ENCODE measurements around the gene ACAT2.
"Not testable (repeated sequence)": the region's sequence is repeated elsewhere in the genome, so short reads cannot be mapped to it uniquely, and the experiment has no call there.

Gene ACAT2

GRCh38 chr6:159777240-159777904 lies 15.5 kb downstream of the ACAT2 start:
- H3K27ac Mint-ChIP-seq: peak overlapping the region; percentile 57
- no peaks in the 10 kb centered on the region for H3K9me3 Mint-ChIP-seq
- no peak for DNase-seq
- H3K4me3 Mint-ChIP-seq: no peak overlapping the region
- no peaks in the 10 kb centered on the region for H3K27me3 Mint-ChIP-seq
- H3K4me1 Mint-ChIP-seq (ENCODE audit: low read depth): peaks cover 11% of the 10 kb centered on the region
- peaks cover 94% of the 10 kb centered on the region for H3K36me3 Mint-ChIP-seq (ENCODE audit: low read depth)

- Mint-ChIP-seq H3K27ac (peak overlapping the region; percentile 57), H3K27me3 (no peaks in the 10 kb centered on the region), H3K4me1 (ENCODE audit: low read depth) (peaks cover 18% of the 10 kb centered on the region), H3K36me3 (ENCODE audit: low read depth) (peaks cover 94% of the 10 kb centered on the region), H3K9me3 (no peaks in the 10 kb centered on the region), H3K4me3 (no peak overlapping the region)
- no peak for DNase-seq
These were observed 16.3 kb downstream of the ACAT2 start for GRCh38 chr6:159778131-159778530.

- H3K4me1 Mint-ChIP-seq (ENCODE audit: low read depth): peaks cover 21% of the 10 kb centered on the region
- H3K27ac Mint-ChIP-seq: peak overlapping the region; percentile 6
- H3K36me3 Mint-ChIP-seq (ENCODE audit: low read depth): peaks cover 97% of the 10 kb centered on the region
- no peaks in the 10 kb centered on the region for H3K27me3 Mint-ChIP-seq
- DNase-seq: no peak
- no peaks in the 10 kb centered on the region for H3K9me3 Mint-ChIP-seq
- H3K4me3 Mint-ChIP-seq: no peak overlapping the region
These were observed 16.8 kb downstream of the ACAT2 start for GRCh38 chr6:159778542-159779103.

- Mint-ChIP-seq H3K4me3 (peak overlapping the region; percentile 98), H3K4me1 (ENCODE audit: low read depth) (peaks cover 62% of the 10 kb centered on the region), H3K9me3 (no peaks in the 10 kb centered on the region), H3K36me3 (ENCODE audit: low read depth) (peaks cover 96% of the 10 kb centered on the region), H3K27me3 (no peaks in the 10 kb centered on the region), H3K27ac (peak overlapping the region; percentile 100)
- peak; percentile 35 for DNase-seq
These were observed 26.4 kb downstream of the ACAT2 start for GRCh38 chr6:159788276-159788675.

GRCh38 chr6:159788753-159789376 lies 27.0 kb downstream of the ACAT2 start:
- Mint-ChIP-seq H3K4me1 (ENCODE audit: low read depth) (peaks cover 62% of the 10 kb centered on the region), H3K27ac (peak overlapping the region; percentile 100), H3K27me3 (no peaks in the 10 kb centered on the region), H3K9me3 (no peaks in the 10 kb centered on the region), H3K4me3 (peak overlapping the region; percentile 98), H3K36me3 (ENCODE audit: low read depth) (peaks cover 96% of the 10 kb centered on the region)
- DNase-seq: peak; percentile 59

- H3K27ac Mint-ChIP-seq: peak within 1 kb of the TSS; percentile 100
- H3K9me3 Mint-ChIP-seq: no peaks in the 10 kb centered on the region
- DNase-seq: peak; percentile 97
- peak within 1 kb of the TSS; percentile 98 for H3K4me3 Mint-ChIP-seq
- peaks cover 96% of the 10 kb centered on the region for H3K36me3 Mint-ChIP-seq (ENCODE audit: low read depth)
- H3K4me1 Mint-ChIP-seq (ENCODE audit: low read depth): peaks cover 64% of the 10 kb centered on the region
- no peaks in the 10 kb centered on the region for H3K27me3 Mint-ChIP-seq
These were observed 27.7 kb downstream of the ACAT2 start, which contains the start of gene TCP1 for GRCh38 chr6:159789377-159790148. TCP1 (minus strand) TSS chr6:159789602; CDS start chr6:159789468, 134 bp downstream.

- Mint-ChIP-seq H3K4me1 (ENCODE audit: low read depth) (peaks cover 61% of the 10 kb centered on the region), H3K27me3 (no peaks in the 10 kb centered on the region), H3K27ac (peak within 1 kb of the TSS; percentile 100), H3K36me3 (ENCODE audit: low read depth) (peaks cover 94% of the 10 kb centered on the region), H3K9me3 (no peaks in the 10 kb centered on the region), H3K4me3 (peak within 1 kb of the TSS; percentile 98)
- peak; percentile 86 for DNase-seq
These were observed 28.5 kb downstream of the ACAT2 start, which contains the start of gene MRPL18 for GRCh38 chr6:159790149-159790955. MRPL18 (plus strand) TSS chr6:159790467; CDS start chr6:159790588, 121 bp downstream.

GRCh38 chr6:159790956-159791598 lies 29.2 kb downstream of the ACAT2 start:
- peak overlapping the region; percentile 98 for H3K4me3 Mint-ChIP-seq
- peaks cover 93% of the 10 kb centered on the region for H3K36me3 Mint-ChIP-seq (ENCODE audit: low read depth)
- H3K4me1 Mint-ChIP-seq (ENCODE audit: low read depth): peaks cover 55% of the 10 kb centered on the region
- peak; percentile 49 for DNase-seq
- no peaks in the 10 kb centered on the region for H3K9me3 Mint-ChIP-seq
- peak overlapping the region; percentile 100 for H3K27ac Mint-ChIP-seq
- no peaks in the 10 kb centered on the region for H3K27me3 Mint-ChIP-seq

GRCh38 chr6:159794976-159795375 lies 33.1 kb downstream of the ACAT2 start:
- Mint-ChIP-seq H3K4me1 (ENCODE audit: low read depth) (peaks cover 54% of the 10 kb centered on the region), H3K36me3 (ENCODE audit: low read depth) (peaks cover 95% of the 10 kb centered on the region), H3K27ac (peak overlapping the region; percentile 55)
- not testable (repeated sequence) for H3K9me3 Mint-ChIP-seq, DNase-seq, H3K4me3 Mint-ChIP-seq, H3K27me3 Mint-ChIP-seq

GRCh38 chr6:159797554-159797953 lies 35.7 kb downstream of the ACAT2 start:
- Mint-ChIP-seq H3K4me1 (ENCODE audit: low read depth) (peaks cover 38% of the 10 kb centered on the region), H3K9me3 (no peaks in the 10 kb centered on the region), H3K27ac (peak overlapping the region; percentile 35), H3K36me3 (ENCODE audit: low read depth) (peaks cover 78% of the 10 kb centered on the region), H3K27me3 (no peaks in the 10 kb centered on the region), H3K4me3 (no peak overlapping the region)
- no peak for DNase-seq

- peak within 1 kb of the TSS; percentile 36 for H3K4me3 Mint-ChIP-seq
- H3K9me3 Mint-ChIP-seq: no peaks in the 10 kb centered on the region
- peaks cover 56% of the 10 kb centered on the region for H3K36me3 Mint-ChIP-seq (ENCODE audit: low read depth)
- no peaks in the 10 kb centered on the region for H3K27me3 Mint-ChIP-seq
- peaks cover 16% of the 10 kb centered on the region for H3K4me1 Mint-ChIP-seq (ENCODE audit: low read depth)
- peak within 1 kb of the TSS; percentile 55 for H3K27ac Mint-ChIP-seq
- DNase-seq: no peak
These were observed 38.5 kb downstream of the ACAT2 start, which contains the start of gene PNLDC1 for GRCh38 chr6:159800141-159800865. PNLDC1 (plus strand) TSS chr6:159800276; CDS start chr6:159800308, 32 bp downstream.

- DNase-seq: no peak
- Mint-ChIP-seq H3K36me3 (ENCODE audit: low read depth) (peaks cover 53% of the 10 kb centered on the region), H3K4me1 (ENCODE audit: low read depth) (peaks cover 12% of the 10 kb centered on the region), H3K27ac (no peak overlapping the region), H3K4me3 (no peak overlapping the region), H3K9me3 (no peaks in the 10 kb centered on the region), H3K27me3 (no peaks in the 10 kb centered on the region)
These were observed 40.1 kb downstream of the ACAT2 start for GRCh38 chr6:159801935-159802334.

GRCh38 chr6:159804504-159804903 lies 42.7 kb downstream of the ACAT2 start:
- no peak for DNase-seq
- H3K4me1 Mint-ChIP-seq (ENCODE audit: low read depth): no peaks in the 10 kb centered on the region
- no peaks in the 10 kb centered on the region for H3K27me3 Mint-ChIP-seq
- H3K4me3 Mint-ChIP-seq: no peak overlapping the region
- peaks cover 37% of the 10 kb centered on the region for H3K36me3 Mint-ChIP-seq (ENCODE audit: low read depth)
- no peak overlapping the region for H3K27ac Mint-ChIP-seq
- H3K9me3 Mint-ChIP-seq: no peaks in the 10 kb centered on the region

Data from activated T-cell treated with anti-CD3 and anti-CD28 coated beads, Interleukin-2, amount 50 U/mL, for 24 hours (primary cell).